ENCODE data around the gene ZNF569.

- TF ChIP-seq CTCF (IDR thresholded peaks at IDR 0.05), result no peak
- no peak for TF ChIP-seq POLR2A (IDR thresholded peaks at IDR 0.05)
These were observed 14.6 kb downstream of the ZNF569 start for GRCh38 chr19:37452500-37453245.

All from thyroid gland (tissue), 4 donors.